RWPE1 (cell line): ENCODE data around the gene GPAT3.
A peak's percentile ranks its signal among the peaks of the same experiment; 100 is the strongest.
"Not testable (repeated sequence)": the region's sequence is repeated elsewhere in the genome, so short reads cannot be mapped to it uniquely, and the experiment has no call there.

Source experiments
- CTCF ChIA-PET: fragments of 350-600 bp; sonication (Branson Sonifier 250); formaldehyde crosslinking; extraction: SDS; loops from one replicate; lab custom pipeline; 2021; lab: Yijun Ruan, JAX
- POLR2A ChIA-PET: fragments of 400-600 bp; formaldehyde crosslinking; extraction: SDS; loops from one replicate; lab custom pipeline; 2020; ENCODE audit warnings: antibody characterized with exemption; ENCODE audit not compliant: low non-redundant PET; lab: Yijun Ruan, JAX
- DNase-seq: peaks from one replicate; pipeline ENCODE4 v3.0.0; 2012; ENCODE audit warnings: low spot score
- H3K27ac ChIP-seq: fragments of 450-650 bp; 2 replicates; pipeline ENCODE4 v1.5.1; 2017
- TF ChIP-seq, protein P1 (sequence below): fragments of 450-650 bp; conservative IDR thresholded peaks from 2 replicates; pipeline ENCODE4 v1.5.1; 2017; ENCODE audit warnings: low read depth, mild to moderate bottlenecking

Gene GPAT3

DNA sequence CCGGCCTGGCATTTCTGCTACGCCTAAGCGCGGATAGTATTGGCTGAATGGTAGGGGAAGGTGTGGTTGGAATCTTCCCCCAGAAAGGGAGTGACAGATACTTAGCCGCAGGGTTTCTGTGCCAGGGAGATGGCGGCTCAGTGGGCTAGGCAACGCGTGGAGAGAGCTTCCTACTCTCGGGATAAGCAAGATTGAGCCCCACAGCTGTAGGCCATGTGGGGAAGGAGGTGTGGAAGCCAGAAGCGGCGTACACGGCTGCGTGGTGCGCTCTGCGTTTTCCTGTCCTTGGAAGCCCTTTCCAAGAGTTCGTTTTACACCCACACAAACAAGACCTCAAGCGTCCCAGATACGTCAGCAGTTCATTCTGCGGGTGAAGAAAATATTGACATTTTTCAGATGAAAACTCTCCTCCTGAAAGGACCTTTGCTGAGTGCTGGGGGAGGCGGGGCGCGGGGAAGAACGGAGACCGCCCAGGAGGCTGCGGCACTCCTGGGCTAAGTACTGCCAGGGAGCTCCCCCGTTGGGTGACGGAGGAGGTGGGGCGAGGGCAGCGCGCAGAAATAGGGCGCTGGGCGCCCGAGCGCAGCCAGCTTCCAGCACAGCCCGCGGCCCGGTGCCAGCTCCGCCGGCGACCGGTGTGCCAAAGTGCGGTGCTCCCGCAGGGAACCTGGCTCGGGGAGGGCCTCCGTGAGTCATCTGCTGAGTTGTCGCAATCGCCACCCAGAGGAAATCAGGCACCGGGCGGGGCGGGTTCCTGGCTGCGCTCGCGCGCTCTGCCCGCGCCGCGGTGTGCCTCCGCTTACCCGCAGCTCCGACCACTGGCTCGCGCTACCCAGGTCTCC, at the start of gene GPAT3:
Gene GPAT3 (plus strand): TSS at position 589 of the 842 bp plus-strand sequence. CDS start 515 bp downstream, outside the sequence.
- peak within 1 kb of the TSS; percentile 56 for H3K27ac ChIP-seq
- POLR2A ChIA-PET = interaction anchor here (0.6 kb wide), 1 partner anchor 11 kb away, joined by 5 read pairs; no protein-coding TSS in a partner anchor

DNA sequence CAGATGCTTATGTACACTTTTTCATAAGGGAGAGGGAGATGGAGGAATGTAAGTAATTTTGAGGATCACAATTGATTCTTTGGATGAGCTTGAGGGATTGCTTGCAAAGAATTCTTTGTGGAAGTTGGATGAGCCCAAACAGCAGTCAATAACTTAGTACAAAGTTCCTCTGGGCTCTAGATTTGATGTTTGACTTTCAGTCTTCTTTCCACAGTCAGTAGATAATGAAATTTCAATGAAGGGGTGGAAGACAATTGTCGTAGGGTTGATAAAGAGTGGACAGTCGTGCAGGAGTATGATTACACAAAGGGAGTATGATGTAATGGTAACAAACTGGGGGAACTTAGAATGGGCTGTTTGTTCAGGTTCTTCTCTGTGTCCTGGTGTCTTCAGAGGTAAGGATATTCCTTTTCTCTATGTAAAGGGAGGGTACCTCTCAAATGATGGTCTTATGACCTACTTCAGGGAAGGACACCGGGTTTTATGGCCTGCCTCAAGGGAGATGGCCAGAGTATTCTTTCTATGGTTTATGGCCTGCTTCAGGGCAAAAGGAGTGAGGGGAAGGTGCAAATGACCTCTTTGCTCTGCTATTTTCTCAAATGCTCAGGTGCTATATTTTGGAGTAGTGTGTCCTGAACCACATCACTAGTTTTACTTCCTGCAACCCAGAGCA, 49.3 kb upstream of the GPAT3 start:
- TF ChIP-seq, protein P1, sequence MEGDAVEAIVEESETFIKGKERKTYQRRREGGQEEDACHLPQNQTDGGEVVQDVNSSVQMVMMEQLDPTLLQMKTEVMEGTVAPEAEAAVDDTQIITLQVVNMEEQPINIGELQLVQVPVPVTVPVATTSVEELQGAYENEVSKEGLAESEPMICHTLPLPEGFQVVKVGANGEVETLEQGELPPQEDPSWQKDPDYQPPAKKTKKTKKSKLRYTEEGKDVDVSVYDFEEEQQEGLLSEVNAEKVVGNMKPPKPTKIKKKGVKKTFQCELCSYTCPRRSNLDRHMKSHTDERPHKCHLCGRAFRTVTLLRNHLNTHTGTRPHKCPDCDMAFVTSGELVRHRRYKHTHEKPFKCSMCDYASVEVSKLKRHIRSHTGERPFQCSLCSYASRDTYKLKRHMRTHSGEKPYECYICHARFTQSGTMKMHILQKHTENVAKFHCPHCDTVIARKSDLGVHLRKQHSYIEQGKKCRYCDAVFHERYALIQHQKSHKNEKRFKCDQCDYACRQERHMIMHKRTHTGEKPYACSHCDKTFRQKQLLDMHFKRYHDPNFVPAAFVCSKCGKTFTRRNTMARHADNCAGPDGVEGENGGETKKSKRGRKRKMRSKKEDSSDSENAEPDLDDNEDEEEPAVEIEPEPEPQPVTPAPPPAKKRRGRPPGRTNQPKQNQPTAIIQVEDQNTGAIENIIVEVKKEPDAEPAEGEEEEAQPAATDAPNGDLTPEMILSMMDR = no peak
- CTCF ChIA-PET = interaction anchor here (0.5 to 0.6 kb wide), 2 partner anchors 22 to 112 kb away, joined by 3 to 4 read pairs; no protein-coding TSS in a partner anchor
- no peak overlapping the region for H3K27ac ChIP-seq
- POLR2A ChIA-PET = no interaction called here
- DNase-seq = no peak

More for the DNA sequence above, at the start of gene GPAT3:
- TF ChIP-seq, protein P1 = no peak
- DNase-seq = peak; percentile 73
- CTCF ChIA-PET = interaction anchor here (0.6 to 1.1 kb wide), 2 partner anchors 109 to 1163 kb away, joined by 3 read pairs; no protein-coding TSS in a partner anchor

DNA sequence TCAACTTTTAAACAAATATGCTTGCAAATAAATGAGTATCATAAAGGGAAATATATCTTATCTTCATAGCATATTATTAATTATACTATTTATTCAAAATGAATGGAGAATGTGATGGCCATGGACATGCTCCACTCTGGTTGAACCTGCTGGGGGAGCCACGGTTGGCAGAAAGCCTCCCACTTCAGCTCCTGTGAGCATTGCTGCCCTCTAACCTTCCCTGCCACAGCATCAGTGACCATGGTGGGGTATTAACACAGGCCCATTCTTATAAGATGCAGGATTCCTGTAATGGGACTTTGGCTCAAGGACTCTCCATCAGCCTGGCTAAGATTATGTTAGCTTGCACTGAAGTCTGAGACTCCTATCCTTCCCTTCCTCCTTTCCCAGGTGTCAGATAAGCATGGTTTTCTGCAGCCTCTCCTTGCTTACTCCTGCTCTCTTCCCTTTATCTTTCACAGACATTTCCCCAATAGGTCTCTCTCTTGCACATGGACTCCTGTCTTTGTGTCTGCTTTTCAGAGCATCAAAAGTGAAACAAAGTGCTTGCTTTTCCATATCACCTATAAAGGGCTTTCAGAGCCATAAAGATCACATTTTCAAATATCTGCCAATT, 46.1 kb upstream of the GPAT3 start:
- ChIA-PET CTCF (interaction anchor here (0.6 to 2.1 kb wide), 2 partner anchors 8 to 150 kb away, joined by 3 to 8 read pairs; no protein-coding TSS in a partner anchor), POLR2A (no interaction called here)
- no peak overlapping the region for H3K27ac ChIP-seq
- TF ChIP-seq, protein P1 = no peak
- no peak for DNase-seq

DNA sequence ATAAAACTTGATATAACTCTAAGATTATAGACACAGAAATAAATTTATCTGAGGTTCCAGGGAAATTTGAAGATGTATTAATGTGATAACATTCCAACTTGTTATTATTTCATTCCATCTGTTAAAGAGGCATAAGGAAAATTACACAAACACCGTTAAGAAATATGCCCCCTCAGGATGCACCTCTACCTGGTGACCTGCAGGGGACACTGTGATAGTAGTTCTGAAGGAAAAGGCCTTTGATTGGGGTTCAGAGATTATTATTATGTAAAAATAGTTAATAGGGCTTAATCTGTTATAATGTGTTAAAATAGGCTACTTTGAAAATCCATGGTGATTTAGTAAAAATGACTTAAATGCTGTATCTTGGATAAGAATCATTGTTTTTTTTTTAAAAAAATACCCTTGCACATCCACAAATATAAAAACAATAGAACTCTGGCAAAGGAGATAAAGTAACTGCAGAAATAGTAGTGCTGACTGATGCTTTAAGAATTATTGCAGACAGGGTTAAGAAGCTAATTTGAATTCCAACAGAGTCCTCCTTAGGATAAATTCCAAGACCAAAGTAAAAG, 44.9 kb upstream of the GPAT3 start:
- DNase-seq = peak; percentile 63
- no peak overlapping the region for H3K27ac ChIP-seq
- TF ChIP-seq, protein P1 = peak; percentile 90
- ChIA-PET CTCF (interaction anchor here (0.6 to 2.1 kb wide), 5 partner anchors 20 to 539 kb away, joined by 3 to 8 read pairs (median 4); no protein-coding TSS in a partner anchor), POLR2A (no interaction called here)

DNA sequence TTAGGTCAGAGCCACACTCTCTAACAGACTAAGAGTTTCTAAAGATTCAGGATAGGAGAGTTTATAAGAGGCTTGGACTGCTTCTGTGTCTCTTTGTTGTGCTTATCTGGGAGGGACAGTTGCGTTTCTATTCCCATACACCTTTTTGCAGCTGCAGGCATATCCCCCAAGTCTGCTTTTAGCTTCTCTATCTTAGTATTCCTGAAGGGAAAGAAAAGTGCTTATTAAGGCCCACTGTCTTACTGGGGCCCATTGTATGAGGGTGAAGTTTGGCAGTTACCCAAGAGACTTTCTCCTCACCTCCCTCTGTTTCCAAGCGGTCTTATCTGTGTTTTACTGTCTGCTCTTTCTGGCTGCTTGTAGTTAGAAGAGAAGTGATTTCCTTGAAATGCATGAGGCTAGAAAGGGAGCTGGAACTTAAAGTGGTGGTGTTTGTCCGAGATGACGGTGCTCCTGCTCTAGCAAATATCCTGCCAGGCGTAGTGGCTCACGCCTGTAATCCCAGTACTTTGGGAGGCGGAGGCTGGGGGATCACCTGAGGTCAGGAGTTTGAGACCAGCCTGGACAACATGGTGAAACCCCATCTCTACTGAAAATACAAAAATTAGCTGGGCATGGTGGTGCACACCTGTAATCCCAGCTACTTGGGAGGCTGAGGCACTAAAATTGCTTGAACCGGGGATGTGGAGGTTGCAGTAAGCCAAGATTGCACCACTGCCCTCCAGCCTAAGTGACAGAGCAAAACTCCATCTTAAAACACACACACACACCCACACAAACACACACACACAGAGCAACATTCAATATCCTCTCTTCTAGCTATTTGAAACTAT, 39.6 kb upstream of the GPAT3 start:
- CTCF ChIA-PET = interaction anchor here (0.7 kb wide), 1 partner anchor 13 kb away, joined by 3 read pairs; no protein-coding TSS in a partner anchor
- H3K27ac ChIP-seq, DNase-seq, POLR2A ChIA-PET: not testable (repeated sequence)

DNA sequence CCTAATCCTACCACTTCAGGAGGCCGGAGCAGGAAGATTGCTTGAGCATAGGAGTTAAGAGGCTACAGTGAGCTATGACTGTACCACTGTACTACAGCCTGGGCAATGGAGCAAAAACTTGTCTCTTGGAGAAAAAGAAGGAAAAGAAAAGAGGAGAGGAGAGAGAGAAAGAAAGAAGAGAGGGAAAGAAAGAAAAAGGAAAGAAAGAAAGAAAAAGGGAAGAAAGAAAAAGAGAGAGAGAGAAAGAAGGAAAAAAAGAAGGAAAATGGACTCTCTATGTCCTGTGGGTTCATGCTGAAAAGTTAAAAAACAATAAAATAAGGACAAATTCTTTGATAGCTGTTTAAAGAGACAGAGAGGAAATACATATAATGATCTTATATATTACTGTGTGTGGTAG, 37.7 kb upstream of the GPAT3 start:
- no peak overlapping the region for H3K27ac ChIP-seq
- ChIA-PET POLR2A (interaction anchor here (0.6 kb wide), 1 partner anchor 11 kb away, joined by 3 read pairs; no protein-coding TSS in a partner anchor), CTCF (interaction anchor here (0.6 kb wide), 1 partner anchor 9 kb away, joined by 3 read pairs; no protein-coding TSS in a partner anchor)
- DNase-seq = no peak
- TF ChIP-seq, protein P1 = no peak

DNA sequence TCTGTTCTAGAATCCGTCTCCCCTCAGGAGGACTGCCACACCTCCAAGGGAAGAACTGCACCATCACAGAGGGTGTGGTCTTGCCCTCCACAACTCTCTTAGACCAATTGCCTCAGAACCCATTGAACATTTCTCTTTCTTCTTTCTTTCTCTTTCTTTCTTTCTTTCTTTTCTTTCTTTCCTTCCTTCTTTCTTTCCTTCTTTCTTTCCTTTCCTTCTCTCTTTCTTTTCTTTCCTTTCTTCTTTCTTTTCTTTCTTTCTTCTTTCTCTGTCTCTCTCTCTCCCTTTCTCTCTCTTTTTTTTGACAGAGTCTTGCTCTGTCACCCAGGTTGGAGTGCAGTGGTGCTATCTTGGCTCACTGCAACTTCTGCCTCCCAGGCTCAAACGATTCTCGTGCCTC, 34.2 kb upstream of the GPAT3 start:
- POLR2A ChIA-PET, DNase-seq, CTCF ChIA-PET: not testable (repeated sequence)

More for the DNA sequence above, 34.2 kb upstream of the GPAT3 start:
- H3K27ac ChIP-seq = not testable (repeated sequence)
